ENCODE results near the gene TMOD3. TPM values are rescaled to one million over a fixed set of nuclear protein-coding genes. Genes with fewer than 3 reads are reported as not detected.

The TMOD3 gene
- total RNA-seq, 1 donor = 53.0 TPM

GRCh38 chr15:51869060-51869421 lies 39.6 kb downstream of the TMOD3 start:
- no peak overlapping the region for H3K4me3 ChIP-seq (ENCODE audit: low read depth, low read length)
- peak; percentile 67 for DNase-seq (ENCODE audit: low read depth)

GRCh38 chr15:51870774-51871173 lies 41.3 kb downstream of the TMOD3 start:
- DNase-seq (ENCODE audit: low read depth) = no peak
- TF ChIP-seq, protein P1, sequence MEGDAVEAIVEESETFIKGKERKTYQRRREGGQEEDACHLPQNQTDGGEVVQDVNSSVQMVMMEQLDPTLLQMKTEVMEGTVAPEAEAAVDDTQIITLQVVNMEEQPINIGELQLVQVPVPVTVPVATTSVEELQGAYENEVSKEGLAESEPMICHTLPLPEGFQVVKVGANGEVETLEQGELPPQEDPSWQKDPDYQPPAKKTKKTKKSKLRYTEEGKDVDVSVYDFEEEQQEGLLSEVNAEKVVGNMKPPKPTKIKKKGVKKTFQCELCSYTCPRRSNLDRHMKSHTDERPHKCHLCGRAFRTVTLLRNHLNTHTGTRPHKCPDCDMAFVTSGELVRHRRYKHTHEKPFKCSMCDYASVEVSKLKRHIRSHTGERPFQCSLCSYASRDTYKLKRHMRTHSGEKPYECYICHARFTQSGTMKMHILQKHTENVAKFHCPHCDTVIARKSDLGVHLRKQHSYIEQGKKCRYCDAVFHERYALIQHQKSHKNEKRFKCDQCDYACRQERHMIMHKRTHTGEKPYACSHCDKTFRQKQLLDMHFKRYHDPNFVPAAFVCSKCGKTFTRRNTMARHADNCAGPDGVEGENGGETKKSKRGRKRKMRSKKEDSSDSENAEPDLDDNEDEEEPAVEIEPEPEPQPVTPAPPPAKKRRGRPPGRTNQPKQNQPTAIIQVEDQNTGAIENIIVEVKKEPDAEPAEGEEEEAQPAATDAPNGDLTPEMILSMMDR (IDR thresholded peaks at IDR 0.05; ENCODE audit: insufficient read depth, low read length) = no peak
- no peak overlapping the region for H3K4me3 ChIP-seq (ENCODE audit: low read depth, low read length)

More at GRCh38 chr15:51869060-51869421, 39.6 kb downstream of the TMOD3 start:
- TF ChIP-seq, protein P1 (IDR thresholded peaks at IDR 0.05; ENCODE audit: insufficient read depth, low read length) = no peak

DNA sequence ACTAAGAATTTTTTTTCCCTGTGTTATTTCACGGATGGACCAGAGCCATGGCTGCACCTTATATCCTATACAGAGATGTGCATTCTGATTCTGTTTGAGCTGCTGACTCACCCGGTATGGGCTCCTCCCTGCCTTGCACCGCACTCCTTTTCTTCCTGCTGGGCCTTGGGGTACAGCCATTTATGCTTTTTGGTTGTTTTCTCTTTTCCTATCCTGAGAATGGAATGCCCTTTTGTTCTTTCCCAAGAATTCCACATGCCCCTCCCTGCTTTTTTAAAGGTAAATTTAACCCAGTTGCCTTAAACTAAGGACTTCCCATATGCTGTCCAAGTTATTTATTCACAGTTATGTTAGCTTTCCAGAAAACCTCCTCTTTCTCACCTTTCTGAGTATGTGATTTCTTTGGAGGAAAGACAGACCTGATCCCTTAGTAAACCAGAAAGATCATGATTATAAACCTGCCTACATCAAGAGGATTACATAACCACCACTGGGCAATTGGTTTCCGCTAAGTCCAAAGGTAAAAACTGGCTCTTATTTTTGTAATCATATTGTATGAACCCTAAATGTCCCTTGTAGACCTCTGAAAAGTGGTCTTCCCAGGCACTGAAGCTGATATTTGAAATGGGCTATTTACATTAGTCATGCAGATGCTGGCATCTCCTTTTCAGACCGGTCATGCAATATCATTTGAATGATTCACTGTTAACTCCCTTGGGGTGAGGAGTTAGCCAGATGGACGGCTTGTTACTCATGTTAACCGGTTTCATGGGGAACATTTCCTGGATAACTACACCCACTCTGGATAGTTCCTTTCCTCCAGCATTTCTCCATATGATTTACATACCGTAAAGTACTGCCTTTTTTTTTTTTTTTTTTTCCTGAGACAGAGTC lies 45.5 kb downstream of the TMOD3 start:
- no peak overlapping the region for H3K4me3 ChIP-seq (ENCODE audit: low read depth, low read length)
- TF ChIP-seq, protein P1 (IDR thresholded peaks at IDR 0.05; ENCODE audit: insufficient read depth, low read length) = no peak
- peak; percentile 97 for DNase-seq (ENCODE audit: low read depth)

GRCh38 chr15:51876169-51876568 lies 46.7 kb downstream of the TMOD3 start:
- no peak for DNase-seq (ENCODE audit: low read depth)
- TF ChIP-seq, protein P1 (IDR thresholded peaks at IDR 0.05; ENCODE audit: insufficient read depth, low read length) = no peak
- no peak overlapping the region for H3K4me3 ChIP-seq (ENCODE audit: low read depth, low read length)

GRCh38 chr15:51878446-51879386 lies 49.3 kb downstream of the TMOD3 start:
- DNase-seq (ENCODE audit: low read depth) = peak; percentile 97
- TF ChIP-seq, protein P1 (IDR thresholded peaks at IDR 0.05; ENCODE audit: insufficient read depth, low read length) = no peak
- no peak overlapping the region for H3K4me3 ChIP-seq (ENCODE audit: low read depth, low read length)

DNA sequence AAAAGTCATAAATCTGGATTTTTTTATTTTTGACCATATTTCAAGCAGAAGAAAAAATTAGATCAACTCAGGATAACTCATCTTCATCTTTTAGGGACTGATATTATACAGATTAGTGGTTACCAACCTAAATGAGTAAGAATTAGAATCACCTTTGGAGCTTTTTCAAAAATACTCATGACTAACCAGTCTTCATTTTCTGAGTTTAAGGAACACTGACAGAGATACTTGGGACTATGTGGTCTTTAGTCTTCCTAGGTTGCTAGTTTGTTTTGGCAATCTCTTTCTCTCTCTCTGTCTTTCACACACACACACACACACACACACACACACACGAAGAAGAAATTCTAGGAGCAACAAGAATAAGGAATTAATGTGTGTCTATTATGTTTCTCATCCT lies 50.1 kb downstream of the TMOD3 start:
- DNase-seq (ENCODE audit: low read depth) = peak; percentile 69
- no peak overlapping the region for H3K4me3 ChIP-seq (ENCODE audit: low read depth, low read length)
- TF ChIP-seq, protein P1 (IDR thresholded peaks at IDR 0.05; ENCODE audit: insufficient read depth, low read length) = no peak
